Measurements from ENCODE around the gene MCF2L2.

DNA sequence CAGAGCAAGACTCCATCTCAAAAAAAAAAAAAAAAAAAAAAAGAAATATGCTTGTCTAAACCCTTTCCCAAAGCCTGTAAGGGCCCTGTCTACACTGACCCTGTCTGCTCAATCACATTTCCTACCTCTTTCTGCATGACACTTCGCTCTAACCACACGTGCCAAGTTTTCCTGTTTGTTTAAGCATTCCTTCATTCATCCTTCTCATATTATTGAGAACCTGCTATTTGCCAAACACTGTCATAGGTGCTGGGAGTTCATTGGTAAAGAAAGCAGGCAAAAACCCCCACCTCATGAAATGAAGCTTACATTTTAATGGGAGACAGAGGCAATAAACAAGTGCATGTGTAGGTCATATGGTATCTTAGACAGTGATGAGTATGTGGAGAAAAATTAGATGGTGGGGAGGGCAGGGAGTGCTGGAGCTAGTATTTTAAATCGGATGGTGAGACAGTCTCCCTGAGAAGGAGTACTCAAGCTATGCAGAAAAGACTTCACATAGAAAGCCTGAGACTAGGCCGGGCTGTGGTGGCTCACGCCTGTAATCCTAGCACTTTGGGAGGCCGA is 127.3 kb downstream of the MCF2L2 start:
- no peak for TF ChIP-seq EZH2 (IDR thresholded peaks at IDR 0.05; ENCODE audit: insufficient read depth, poor library complexity, severe bottlenecking)
- no peak for TF ChIP-seq EZH2phosphoT487 (IDR thresholded peaks at IDR 0.05; ENCODE audit: insufficient read depth, low read depth)
